GM12878 (cell line): ENCODE measurements around the gene SIN3B.

Experiments
- BACH1 ChIP-seq: fragments of 450-650 bp; IDR thresholded peaks from 2 replicates; pipeline ENCODE4 v1.6.1; 2017; ENCODE audit warnings: mild to moderate bottlenecking, borderline replicate concordance
- CBX5 ChIP-seq: sonication (generic); IDR thresholded peaks from 2 replicates; pipeline ENCODE4 v1.6.1; 2016; ENCODE audit warnings: low read depth, moderate library complexity, mild to moderate bottlenecking, inconsistent platforms
- CHD2 ChIP-seq: IDR thresholded peaks from 2 replicates; pipeline ENCODE4 v1.6.1; 2011; ENCODE audit warnings: low read depth, low read length, improper control_type of control experiment, borderline replicate concordance
- HDAC2 ChIP-seq: fragments of 200-600 bp; sonication (generic); IDR thresholded peaks from 2 replicates; pipeline ENCODE4 v1.6.1; 2017
- POLR2A ChIP-seq: IDR thresholded peaks from 2 replicates; pipeline ENCODE4 v1.6.1; 2011; ENCODE audit warnings: low read depth, mild to moderate bottlenecking, low read length
- RELA ChIP-seq: fragments of 450-650 bp; IDR thresholded peaks from 2 replicates; pipeline ENCODE4 v1.8.0; 2014; ENCODE audit warnings: borderline replicate concordance; ENCODE audit not compliant: partially characterized antibody
- TF ChIP-seq, protein P1 (sequence below): IDR thresholded peaks from 2 replicates; pipeline ENCODE4 v1.6.1; 2011; ENCODE audit warnings: low read depth, low read length, improper control_type of control experiment, borderline replicate concordance
- TF ChIP-seq, protein P2 (sequence below), 3 experiments: IDR thresholded peaks in 2 of 3; conservative IDR thresholded peaks in 1 of 3; 2 replicates each; pipeline ENCODE4 v1.5.1; 2011; ENCODE audit warnings: low read depth in 3 of 3, low read length in 3 of 3, mild to moderate bottlenecking in 3 of 3, control low read depth in 2 of 3, moderate library complexity in 2 of 3, inconsistent platforms in 1 of 3, mixed read lengths in 1 of 3; ENCODE audit not compliant: control insufficient read depth in 2 of 3, insufficient read depth in 1 of 3; ENCODE audit errors: extremely low read depth in 1 of 3
- TF ChIP-seq, protein P3 (sequence below): fragments of 450-650 bp; IDR thresholded peaks from 2 replicates; pipeline ENCODE4 v1.6.1; 2017; ENCODE audit warnings: mild to moderate bottlenecking, moderate library complexity
- TF ChIP-seq, protein P4 (sequence below): IDR thresholded peaks from 2 replicates; pipeline ENCODE4 v1.6.1; 2011; ENCODE audit warnings: low read depth, mild to moderate bottlenecking, low read length, moderate library complexity, borderline replicate concordance; ENCODE audit errors: extremely low read depth

DNA sequence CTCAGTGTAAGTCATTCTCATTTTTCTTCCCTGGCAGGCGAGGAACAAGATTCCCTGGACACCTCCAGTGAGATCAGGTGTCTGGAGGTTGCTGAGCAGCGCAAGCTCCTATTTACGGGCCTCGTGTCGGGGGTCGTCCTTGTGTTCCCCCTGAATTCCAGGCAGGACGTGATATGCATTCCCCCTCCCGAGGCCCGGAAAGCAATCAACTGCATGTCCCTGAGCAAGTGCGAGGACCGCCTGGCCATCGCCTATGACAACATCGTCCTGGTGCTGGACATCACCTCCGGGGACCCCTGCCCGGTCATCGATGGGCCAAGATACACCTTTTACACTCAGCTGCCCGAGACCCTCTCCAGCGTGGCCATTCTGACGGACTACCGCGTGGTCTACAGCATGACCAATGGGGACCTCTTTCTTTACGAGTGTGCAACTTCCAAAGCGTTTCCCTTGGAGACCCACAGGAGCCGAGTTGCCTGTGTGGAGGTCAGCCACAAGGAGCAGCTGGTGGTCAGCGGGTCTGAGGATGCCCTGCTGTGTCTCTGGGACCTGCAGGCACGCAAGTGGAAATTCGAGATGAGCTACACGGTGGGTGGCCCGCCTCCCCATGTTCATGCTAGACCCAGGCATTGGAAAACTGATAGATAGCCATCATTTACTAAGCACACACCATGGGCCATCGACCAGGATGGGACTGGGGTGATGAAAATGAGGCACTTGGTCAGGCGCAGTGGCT lies 21.5 kb upstream of the SIN3B start:
- TF ChIP-seq, protein P1, sequence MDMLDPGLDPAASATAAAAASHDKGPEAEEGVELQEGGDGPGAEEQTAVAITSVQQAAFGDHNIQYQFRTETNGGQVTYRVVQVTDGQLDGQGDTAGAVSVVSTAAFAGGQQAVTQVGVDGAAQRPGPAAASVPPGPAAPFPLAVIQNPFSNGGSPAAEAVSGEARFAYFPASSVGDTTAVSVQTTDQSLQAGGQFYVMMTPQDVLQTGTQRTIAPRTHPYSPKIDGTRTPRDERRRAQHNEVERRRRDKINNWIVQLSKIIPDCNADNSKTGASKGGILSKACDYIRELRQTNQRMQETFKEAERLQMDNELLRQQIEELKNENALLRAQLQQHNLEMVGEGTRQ, result no peak
- TF ChIP-seq, protein P2, sequence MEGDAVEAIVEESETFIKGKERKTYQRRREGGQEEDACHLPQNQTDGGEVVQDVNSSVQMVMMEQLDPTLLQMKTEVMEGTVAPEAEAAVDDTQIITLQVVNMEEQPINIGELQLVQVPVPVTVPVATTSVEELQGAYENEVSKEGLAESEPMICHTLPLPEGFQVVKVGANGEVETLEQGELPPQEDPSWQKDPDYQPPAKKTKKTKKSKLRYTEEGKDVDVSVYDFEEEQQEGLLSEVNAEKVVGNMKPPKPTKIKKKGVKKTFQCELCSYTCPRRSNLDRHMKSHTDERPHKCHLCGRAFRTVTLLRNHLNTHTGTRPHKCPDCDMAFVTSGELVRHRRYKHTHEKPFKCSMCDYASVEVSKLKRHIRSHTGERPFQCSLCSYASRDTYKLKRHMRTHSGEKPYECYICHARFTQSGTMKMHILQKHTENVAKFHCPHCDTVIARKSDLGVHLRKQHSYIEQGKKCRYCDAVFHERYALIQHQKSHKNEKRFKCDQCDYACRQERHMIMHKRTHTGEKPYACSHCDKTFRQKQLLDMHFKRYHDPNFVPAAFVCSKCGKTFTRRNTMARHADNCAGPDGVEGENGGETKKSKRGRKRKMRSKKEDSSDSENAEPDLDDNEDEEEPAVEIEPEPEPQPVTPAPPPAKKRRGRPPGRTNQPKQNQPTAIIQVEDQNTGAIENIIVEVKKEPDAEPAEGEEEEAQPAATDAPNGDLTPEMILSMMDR (IDR thresholded peaks at IDR 0.05 in 2 of 3, conservative IDR thresholded peaks at IDR 0.05 in 1 of 3; ENCODE audit: control insufficient read depth in 2 of 3, extremely low read depth in 1 of 3, insufficient read depth in 1 of 3, low read depth in 3 of 3, low read length in 3 of 3), result no peak
- TF ChIP-seq POLR2A, result no peak
- no peak for TF ChIP-seq RELA
- TF ChIP-seq CHD2, result no peak
- TF ChIP-seq, protein P3, sequence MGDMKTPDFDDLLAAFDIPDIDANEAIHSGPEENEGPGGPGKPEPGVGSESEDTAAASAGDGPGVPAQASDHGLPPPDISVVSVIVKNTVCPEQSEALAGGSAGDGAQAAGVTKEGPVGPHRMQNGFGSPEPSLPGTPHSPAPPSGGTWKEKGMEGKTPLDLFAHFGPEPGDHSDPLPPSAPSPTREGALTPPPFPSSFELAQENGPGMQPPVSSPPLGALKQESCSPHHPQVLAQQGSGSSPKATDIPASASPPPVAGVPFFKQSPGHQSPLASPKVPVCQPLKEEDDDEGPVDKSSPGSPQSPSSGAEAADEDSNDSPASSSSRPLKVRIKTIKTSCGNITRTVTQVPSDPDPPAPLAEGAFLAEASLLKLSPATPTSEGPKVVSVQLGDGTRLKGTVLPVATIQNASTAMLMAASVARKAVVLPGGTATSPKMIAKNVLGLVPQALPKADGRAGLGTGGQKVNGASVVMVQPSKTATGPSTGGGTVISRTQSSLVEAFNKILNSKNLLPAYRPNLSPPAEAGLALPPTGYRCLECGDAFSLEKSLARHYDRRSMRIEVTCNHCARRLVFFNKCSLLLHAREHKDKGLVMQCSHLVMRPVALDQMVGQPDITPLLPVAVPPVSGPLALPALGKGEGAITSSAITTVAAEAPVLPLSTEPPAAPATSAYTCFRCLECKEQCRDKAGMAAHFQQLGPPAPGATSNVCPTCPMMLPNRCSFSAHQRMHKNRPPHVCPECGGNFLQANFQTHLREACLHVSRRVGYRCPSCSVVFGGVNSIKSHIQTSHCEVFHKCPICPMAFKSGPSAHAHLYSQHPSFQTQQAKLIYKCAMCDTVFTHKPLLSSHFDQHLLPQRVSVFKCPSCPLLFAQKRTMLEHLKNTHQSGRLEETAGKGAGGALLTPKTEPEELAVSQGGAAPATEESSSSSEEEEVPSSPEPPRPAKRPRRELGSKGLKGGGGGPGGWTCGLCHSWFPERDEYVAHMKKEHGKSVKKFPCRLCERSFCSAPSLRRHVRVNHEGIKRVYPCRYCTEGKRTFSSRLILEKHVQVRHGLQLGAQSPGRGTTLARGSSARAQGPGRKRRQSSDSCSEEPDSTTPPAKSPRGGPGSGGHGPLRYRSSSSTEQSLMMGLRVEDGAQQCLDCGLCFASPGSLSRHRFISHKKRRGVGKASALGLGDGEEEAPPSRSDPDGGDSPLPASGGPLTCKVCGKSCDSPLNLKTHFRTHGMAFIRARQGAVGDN, result no peak
- no peak for TF ChIP-seq HDAC2
- no peak for TF ChIP-seq CBX5
- TF ChIP-seq, protein P4, sequence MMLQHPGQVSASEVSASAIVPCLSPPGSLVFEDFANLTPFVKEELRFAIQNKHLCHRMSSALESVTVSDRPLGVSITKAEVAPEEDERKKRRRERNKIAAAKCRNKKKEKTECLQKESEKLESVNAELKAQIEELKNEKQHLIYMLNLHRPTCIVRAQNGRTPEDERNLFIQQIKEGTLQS, result no peak
- no peak for TF ChIP-seq BACH1
